GM06990 (cell line): ENCODE measurements around the gene PRKCA.

ENCODE experiments used
- DNase-seq: peaks from one replicate; pipeline ENCODE4 v3.0.0-alpha.2; 2011; ENCODE audit not compliant: insufficient read length; ENCODE audit errors: extremely low read depth
- H3K27me3 ChIP-seq: replicated peaks from 2 replicates; pipeline ENCODE4 v1.6.0; 2011; ENCODE audit warnings: low read length; ENCODE audit not compliant: control insufficient read depth, insufficient read depth
- H3K36me3 ChIP-seq: 2 replicates; pipeline ENCODE4 v1.5.1; 2011; ENCODE audit warnings: low read length; ENCODE audit not compliant: control insufficient read depth, insufficient read depth
- H3K4me3 ChIP-seq: replicated peaks from 2 replicates; pipeline ENCODE4 v1.5.1; 2011; ENCODE audit warnings: low read depth, mild to moderate bottlenecking, control low read depth, low read length
- TF ChIP-seq, protein P1 (sequence below): IDR thresholded peaks from 2 replicates; pipeline ENCODE4 v1.5.1; 2011; ENCODE audit warnings: low read length, control low read depth, mild to moderate bottlenecking, inconsistent platforms; ENCODE audit not compliant: insufficient read depth, poor library complexity, severe bottlenecking

Gene PRKCA

DNA sequence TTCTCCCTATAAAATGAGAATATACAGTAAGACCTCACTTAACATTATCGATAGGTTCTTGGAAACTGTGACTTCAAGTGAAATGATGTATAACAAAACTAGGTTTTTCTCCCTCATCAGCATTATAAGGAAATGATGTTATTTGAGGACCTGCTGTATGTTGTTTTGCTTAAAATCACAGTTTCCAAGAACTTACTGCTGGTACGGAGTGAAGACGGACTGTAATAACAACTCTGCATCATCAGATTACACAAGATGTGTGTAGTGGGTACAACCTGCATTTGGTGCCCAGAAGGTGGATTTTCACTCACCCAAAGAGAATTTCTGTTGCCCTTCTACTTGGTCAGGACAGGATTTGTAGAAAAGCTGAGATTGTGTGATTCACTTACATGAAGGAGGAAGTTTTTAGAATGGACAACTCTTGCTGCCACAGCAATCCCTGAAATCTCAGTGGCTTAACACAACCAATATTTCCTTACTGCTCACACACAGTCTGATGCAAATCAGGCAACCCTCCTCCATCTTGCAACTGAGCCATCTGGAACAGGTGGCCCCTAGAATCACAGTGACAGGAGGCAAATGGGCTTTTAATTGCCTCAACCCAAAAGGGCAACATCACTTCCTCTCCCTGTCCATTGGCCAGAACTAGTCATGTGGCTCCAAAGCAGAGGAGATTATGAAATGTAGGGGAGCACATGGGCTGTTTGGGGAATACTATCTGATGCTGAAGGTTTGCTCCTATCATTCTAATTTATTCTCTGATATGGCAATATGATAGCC lies 464.9 kb downstream of the PRKCA start:
- TF ChIP-seq, protein P1, sequence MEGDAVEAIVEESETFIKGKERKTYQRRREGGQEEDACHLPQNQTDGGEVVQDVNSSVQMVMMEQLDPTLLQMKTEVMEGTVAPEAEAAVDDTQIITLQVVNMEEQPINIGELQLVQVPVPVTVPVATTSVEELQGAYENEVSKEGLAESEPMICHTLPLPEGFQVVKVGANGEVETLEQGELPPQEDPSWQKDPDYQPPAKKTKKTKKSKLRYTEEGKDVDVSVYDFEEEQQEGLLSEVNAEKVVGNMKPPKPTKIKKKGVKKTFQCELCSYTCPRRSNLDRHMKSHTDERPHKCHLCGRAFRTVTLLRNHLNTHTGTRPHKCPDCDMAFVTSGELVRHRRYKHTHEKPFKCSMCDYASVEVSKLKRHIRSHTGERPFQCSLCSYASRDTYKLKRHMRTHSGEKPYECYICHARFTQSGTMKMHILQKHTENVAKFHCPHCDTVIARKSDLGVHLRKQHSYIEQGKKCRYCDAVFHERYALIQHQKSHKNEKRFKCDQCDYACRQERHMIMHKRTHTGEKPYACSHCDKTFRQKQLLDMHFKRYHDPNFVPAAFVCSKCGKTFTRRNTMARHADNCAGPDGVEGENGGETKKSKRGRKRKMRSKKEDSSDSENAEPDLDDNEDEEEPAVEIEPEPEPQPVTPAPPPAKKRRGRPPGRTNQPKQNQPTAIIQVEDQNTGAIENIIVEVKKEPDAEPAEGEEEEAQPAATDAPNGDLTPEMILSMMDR = no peak
- Histone ChIP-seq H3K27me3 (no peaks in the 10 kb centered on the region), H3K4me3 (no peak overlapping the region), H3K36me3 (no peaks in the 10 kb centered on the region)
- no peak for DNase-seq

DNA sequence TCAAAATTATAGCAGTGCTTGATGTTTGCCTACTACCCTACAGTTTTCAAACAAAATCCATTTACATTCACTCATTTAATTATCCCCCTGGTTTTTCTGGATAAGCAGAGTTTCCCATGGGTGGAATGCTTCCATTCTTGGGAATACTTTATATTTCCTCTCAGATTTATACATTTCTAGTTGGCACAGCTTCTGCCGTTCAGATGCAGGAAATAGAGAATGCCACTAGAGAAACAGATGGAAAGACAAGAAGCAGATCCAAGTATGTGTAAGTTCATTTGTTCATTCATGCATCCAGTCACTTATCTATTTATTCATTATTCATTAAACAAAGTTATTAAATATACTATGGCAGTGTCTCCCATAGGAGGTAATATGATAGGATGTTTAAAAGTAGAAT lies 467.5 kb downstream of the PRKCA start:
- H3K36me3 ChIP-seq = no peaks in the 10 kb centered on the region
- DNase-seq = no peak
- no peaks in the 10 kb centered on the region; the same call in 1 of the 2 replicates for H3K27me3 ChIP-seq
- no peak overlapping the region for H3K4me3 ChIP-seq
- TF ChIP-seq, protein P1 = no peak

DNA sequence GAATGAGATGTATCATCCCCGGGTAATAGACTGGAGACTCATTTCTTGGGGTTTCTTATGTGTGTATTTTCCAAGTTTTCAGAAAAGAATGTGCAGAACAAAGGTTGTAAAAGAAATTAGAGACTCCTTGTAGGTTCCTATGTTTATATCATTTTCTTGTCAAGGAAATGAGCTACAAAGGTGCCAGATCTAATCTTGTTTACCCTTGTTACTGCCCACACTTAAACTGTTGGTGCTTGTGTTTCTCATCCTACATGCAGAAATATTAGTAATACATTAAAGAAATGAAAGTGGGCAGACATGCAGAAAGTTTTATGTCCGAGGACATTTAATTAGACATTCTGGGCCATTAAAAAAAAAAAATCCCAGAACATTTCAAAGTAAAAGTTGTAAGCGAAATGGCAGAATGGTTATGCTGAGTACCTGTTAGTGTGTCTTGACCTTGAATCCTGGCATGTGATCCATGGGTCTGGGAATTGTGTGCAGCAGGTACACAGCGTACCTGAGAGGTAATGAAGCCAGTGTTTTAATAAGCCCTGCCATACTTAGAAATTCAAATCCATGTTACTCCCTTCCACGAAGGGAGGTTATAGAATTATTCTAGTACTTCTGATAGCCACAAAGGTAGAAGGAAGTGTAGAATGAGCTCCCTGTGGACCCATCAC lies 469.9 kb downstream of the PRKCA start:
- H3K27me3 ChIP-seq = no peaks in the 10 kb centered on the region; the same call in 1 of the 2 replicates
- no peak overlapping the region for H3K4me3 ChIP-seq
- H3K36me3 ChIP-seq = no peaks in the 10 kb centered on the region
- no peak for DNase-seq
- TF ChIP-seq, protein P1 = no peak

DNA sequence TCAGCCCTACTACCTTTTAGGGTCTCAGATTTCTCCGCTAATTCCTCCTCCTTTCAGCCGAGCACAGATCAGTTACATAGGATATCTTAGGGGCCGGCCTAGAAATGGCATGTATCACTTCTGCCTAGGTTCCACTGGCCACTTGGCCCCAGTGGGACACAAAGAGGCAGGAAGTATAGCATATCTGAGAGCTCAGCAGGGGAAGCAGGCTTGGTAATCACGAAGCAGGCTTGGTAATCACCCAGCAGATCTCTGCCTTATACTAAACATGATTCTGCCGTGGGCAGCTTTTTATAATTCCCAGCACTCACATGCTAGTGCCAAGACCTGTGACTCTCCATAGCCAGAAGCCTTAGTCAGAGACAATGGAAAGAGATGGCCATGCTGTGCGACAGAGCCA lies 472.9 kb downstream of the PRKCA start:
- no peaks in the 10 kb centered on the region; the same call in 1 of the 2 replicates for H3K27me3 ChIP-seq
- H3K36me3 ChIP-seq = no peaks in the 10 kb centered on the region
- DNase-seq = no peak
- H3K4me3 ChIP-seq = no peak overlapping the region
- TF ChIP-seq, protein P1 = no peak

DNA sequence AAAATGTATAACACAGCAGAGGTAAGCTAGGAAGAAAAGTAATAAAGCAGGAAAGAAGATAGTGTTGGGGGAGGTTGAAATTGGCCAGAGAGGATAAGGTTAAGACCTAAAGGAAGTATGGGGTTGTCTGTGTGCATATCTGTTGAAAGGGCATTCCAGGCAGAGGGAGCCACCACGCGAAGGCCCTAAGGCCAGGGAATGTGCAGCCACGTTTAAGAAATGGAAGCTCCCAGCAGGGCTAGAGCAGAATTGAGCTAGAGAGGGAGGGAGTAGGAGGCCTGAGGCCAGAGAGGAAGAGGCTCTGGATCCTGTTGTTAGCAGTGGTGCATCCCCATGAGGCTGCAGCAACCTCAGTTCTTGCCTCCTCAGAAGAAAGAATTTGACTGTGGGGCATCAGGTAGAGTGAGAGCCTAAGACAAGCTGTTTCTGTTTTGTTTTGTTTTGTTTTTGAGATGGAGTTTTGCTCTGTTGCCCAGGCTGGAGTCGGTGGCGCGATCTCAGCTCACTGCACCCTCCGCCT lies 473.5 kb downstream of the PRKCA start:
- no peak for DNase-seq

More for the DNA sequence above, 473.5 kb downstream of the PRKCA start:
- H3K4me3 ChIP-seq = no peak overlapping the region
- H3K36me3 ChIP-seq = no peaks in the 10 kb centered on the region
- no peaks in the 10 kb centered on the region; the same call in 1 of the 2 replicates for H3K27me3 ChIP-seq
- TF ChIP-seq, protein P1 = no peak
